HG03108 (cell line): ENCODE measurements around the gene TSPEAR.

Experiments used
- ATAC-seq: cut with Tn5 transposase; IDR thresholded peaks from one replicate; pipeline ENCODE4 v1.9.1; 2021; ENCODE audit warnings: moderate library complexity; ENCODE audit not compliant: unreplicated experiment

Gene TSPEAR

GRCh38 chr21:44741921-44742320 is 30.5 kb upstream of the TSPEAR start:
- ATAC-seq: no peak

DNA sequence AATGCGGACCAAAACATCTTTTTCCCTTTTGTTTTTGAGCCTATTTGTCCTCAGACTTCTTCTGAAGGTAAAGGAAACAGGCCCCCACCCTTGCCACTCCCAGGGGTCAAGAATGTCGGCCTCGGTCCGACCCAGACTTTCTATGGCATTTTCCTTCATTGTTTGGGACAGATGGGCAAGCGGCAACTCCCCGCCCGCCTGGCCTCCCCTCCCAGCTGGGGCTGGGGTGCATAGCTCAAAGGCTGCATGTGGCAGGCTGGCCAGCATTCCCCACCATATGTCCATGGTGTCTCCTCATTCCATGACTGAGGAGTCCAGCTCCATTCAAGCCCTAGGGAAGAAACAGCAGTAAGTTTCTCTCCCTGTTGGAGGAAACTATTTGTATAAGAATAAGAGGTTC is 29.4 kb upstream of the TSPEAR start:
- no peak for ATAC-seq

DNA sequence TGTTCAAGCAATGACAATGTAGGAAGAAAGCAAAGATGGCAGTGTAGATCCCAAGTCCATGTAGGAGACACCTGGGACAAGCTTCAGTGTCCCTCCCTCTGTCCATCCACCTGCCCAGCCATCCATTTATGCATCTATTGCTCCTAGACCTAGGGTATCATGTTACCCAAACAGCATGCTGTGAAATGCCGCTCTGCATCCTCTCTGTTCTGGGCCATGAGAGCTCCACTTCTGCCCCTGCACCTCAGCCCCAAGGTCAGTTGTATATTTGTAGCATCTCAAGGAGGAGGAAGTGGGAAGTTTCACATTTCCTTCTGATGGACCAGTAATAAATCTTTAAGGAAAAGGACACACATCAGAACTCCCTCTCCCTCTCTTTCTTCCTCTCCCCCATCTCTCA is 27.9 kb upstream of the TSPEAR start:
- ATAC-seq: no peak

DNA sequence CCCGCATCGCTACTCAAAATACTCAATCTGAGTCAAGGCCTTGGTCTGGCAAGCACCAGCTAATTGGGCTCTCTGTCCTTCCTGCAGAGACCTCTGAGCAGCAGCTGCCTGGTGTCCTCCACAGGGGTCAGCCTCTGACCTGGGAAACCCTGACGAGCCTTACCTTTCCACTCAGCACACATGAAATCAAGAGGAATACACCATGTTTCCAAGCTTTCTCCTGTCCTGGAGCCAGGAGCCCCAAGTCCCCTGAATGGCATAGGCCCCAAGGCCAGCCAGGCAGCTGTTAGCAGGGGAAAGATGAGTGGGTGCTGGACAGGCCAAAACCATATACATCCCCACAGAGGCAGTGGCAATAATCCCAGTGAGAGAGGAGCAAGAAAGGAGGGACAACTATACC is 27.2 kb upstream of the TSPEAR start:
- no peak for ATAC-seq

GRCh38 chr21:44737706-44738354 is 26.5 kb upstream of the TSPEAR start:
- ATAC-seq: no peak

DNA sequence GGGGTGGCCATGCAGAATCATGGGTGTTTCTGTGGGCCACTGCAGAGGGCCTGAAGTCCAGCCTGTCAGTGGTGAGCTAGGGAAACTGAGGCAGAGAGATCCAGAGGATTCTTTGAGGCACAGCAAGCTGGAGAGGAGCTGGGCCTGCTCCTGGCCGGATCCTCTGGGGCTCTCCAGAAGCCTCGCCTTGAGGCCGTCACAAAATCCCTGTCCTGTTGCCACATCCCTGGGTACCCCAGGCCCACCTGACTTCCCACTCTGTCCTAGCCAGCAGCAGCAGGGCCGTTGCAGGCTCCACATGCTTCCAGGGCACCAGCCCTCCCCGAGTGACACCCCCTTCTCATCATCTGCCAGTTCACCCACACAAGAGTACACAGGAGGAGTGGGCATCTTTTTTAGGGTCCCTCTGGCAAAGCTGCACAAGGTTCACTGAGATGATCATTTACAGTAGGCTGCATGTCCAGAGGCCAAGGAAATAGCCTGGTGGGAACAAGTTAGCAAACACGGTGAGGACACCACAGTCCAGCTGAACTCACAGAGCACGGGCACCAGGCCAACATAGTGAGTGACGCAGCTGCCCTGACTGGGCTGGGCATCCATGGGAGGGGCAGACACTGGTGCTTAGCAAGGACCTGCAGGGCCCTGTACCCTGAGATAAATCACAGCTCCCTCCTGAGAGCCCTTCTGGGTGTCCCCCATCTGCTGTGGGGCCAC is 25.1 kb upstream of the TSPEAR start:
- no peak for ATAC-seq

GRCh38 chr21:44735821-44736220 is 24.4 kb upstream of the TSPEAR start:
- no peak for ATAC-seq

GRCh38 chr21:44734841-44735240 is 23.5 kb upstream of the TSPEAR start:
- no peak for ATAC-seq

DNA sequence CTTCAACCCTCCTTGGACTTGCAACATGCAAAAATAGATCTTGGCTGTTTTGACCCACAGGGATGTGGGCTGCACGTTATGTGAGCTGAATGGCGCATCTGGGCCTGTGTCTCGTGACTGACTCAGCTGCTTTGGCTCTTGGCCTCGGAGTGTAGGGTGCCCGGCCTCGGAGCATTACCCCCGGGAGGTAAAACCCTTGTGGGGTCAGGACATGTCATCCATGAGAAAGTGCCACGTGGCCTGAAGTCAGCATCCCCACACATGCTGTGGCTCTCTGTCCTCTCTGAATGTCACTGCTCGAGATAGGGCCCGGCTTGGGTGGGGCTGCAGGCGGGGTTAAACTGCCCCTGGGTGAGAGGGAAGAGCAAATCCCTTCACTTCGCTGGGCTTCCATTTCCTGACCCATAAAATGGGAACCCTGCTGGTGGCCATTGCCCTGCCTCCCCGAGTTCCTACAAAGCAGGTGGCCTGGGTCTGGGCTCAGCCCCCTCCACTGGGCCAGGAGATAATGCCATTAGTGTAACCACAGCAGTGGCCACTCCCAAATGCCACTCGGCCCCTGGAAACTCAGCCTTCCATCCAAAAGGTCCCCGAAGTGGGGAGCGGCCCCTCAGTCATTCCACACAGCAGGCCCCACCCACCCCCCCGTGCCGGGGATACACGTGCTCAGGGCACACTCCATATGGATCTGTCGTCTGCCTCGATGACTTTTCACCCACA is 22.8 kb upstream of the TSPEAR start:
- no peak for ATAC-seq

- ATAC-seq: no peak
Measured at GRCh38 chr21:44732956-44733355, 21.6 kb upstream of the TSPEAR start.

DNA sequence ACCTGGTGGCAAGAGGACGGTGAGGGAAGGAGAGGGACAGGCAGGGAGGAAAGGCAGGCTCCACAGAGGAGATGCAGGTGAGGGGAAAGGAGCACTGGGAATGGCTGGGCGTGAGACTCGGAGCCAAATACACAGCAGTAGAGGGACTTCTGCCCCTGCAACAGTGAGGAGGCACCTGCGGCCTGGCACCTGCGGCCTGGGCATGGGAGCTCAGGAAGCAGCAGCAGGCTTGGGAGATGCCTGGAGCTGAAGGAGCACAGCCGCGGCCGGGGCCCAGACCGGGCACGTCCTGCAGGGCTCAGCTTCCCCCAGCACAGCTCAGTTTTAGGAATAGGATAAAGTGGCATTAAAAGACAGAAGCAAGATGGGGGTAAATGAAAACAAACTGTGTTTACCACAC is 20.9 kb upstream of the TSPEAR start:
- no peak for ATAC-seq

DNA sequence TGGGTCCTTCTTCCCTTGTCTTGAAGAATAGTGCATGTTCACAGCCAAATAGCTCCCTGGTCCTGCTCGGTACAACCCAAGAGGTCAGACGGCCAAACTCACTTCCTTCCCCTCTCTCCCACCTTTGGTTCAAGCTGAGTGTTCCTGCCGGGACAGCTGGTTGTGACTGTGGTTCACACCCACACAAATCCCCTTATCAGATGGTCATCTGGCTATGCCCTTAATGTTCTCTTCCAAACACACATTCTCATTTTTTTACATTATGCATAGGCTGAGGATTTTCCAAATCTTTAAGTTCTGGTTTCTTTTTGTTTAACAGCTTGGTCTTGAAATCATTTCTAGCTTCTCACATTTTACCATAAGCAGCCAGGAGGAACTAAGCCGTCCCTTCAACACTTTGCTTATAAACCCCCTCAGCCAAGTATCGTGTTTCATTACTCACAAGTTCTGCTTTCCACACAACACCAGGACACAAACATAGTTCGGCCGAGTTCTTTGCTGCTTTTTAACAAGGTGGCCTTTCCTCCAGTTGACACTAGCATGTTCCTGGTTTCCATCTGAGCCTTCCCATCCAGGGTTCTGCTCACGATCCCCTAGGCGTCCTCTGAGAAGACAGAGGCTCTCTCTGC is 19.7 kb upstream of the TSPEAR start:
- no peak for ATAC-seq

GRCh38 chr21:44730028-44730395 is 18.6 kb upstream of the TSPEAR start:
- ATAC-seq: no peak

DNA sequence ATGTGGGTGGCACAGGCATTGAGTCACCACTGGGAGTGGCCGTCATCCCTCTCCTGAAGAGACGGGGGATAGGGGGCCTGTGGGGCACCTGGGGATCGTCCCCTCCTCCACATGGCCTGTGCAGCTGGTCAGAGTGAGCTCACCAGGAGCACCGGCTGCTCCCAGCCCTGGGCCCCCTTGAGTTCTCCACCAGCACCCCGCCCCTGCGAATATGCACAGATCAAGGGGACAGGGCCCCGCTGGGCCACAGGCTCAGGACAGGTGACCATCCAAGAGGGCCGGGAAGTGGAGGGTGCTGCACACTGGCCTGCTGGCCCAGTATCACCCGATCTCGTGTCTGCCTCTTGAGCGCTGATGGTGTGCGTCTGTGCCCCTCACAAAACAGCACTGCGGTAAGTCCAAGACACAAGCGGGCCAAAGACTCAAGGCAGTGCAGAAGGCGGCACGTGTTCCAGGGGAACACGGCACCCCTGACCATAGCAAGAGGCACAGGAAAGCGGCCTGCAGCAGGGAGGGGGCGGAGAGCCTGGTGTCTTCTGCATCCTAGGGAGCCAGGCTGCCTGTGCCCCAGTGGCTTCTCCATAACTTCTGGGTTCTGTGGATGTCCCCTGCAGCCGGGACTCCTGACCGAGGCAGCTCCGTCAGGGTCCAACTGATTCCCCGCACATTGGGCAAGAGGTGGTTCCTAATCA is 18.1 kb upstream of the TSPEAR start:
- no peak for ATAC-seq

DNA sequence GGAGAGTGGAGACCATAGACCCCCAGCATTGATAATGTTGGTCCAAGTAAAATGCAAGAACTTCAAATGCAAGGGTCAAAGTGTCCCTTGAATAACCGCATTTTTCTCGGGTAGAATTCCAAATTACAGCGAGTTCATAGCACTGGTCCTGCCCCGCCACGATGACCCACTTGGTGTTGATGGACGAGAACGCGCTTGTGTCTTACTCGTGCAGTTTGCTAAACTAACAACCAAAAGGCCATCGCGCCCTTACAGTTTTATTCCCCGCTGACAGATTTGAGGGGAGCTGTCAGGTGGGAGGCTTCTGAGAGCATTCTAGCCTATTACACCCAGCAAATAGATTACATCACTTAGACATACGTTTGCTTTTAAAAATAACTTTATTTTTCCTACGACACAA is 17.3 kb upstream of the TSPEAR start:
- no peak for ATAC-seq

GRCh38 chr21:44727757-44728156 is 16.4 kb upstream of the TSPEAR start:
- ATAC-seq: no peak

DNA sequence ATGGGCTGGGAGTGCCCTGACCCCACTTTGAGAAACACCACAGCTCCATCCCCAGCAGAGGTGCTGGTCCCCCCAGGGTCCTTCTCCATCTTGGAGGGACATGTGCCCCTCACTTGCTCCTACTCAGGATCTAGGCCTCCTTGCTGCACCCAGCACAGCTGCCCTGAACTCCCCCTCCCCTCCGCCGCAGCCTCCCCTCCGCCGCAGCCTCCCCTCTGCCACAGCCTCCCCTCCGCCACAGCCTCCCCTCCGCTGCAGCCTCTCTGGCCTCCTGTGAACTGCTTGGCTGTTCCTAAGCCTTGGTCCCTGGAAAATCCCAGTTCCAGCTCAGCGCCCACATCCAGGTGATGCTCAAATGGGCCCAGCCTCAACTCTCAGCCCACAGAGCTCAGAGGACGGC is 15.9 kb upstream of the TSPEAR start:
- ATAC-seq: no peak

DNA sequence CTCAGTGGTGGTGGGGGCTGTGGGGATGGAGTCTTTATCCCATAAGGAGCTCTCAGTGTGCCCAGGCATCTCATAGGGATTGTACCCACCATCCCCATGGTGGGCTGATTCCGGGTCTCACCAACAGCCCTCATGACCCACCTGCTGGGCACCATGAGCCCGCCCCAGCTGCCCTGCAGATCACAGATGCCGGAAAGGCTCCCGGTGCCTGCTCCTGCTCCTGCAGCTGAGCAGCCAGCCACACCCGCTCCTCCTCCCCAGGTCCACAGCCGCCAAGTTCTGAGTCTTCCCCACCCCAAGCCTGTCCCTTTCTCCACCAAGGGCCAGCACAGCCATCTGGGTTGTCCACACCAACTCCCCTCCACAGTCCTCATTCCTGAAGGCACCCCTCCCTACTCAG is 15.5 kb upstream of the TSPEAR start:
- ATAC-seq: no peak

DNA sequence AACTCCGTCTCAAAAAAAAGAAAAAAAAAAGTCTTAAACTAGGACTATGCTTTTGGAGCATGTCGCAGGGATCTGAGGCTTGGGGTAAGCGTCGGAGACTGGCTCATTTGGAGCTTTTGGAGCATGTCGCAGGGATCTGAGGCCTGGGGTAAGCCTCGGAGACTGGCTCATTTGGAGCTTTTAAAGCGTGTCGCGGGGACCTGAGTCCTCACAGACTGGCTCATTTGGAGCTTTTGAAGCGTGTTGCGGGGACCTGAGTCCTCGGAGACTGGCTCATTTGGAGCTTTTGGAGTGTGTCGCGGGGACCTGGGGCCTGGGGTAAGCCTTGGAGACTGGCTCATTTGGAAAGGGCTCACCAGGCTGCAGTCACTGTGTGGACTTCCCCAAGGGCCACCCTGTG is 13.6 kb upstream of the TSPEAR start:
- no peak for ATAC-seq

- ATAC-seq: no peak
Measured at GRCh38 chr21:44724196-44724595, 12.8 kb upstream of the TSPEAR start.
